ENCODE measurements around the gene TBCD. TPM values are rescaled to one million over a fixed set of nuclear protein-coding genes. Genes with fewer than 3 reads are reported as not detected.

The TBCD gene
- total and polyA plus RNA-seq, 8 donors = 28.7 to 161 (median 40.0) TPM

DNA sequence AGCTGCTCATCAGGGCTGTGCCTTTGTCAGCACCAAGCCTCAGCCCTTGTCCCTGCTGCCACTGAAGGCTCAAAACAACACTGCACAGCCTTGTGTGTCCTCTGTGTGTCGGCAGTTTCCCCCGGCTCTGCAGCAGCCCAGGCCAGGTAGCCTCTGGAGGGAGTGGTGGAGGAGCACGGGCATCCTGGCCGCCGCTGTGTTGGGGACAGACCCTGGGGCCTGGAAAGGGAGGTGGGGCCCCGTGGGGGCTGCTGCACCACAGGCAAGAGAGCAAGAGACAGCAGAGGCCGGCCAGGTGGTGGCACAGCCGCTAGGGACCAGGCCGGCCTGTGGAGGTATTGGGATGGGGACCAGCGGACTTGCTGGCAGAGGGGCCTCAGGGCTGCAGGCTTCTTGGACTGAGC, 184.9 kb downstream of the TBCD start:
- Histone ChIP-seq H3K4me3 (no peak overlapping the region), H3K4me1 (no peaks in the 10 kb centered on the region), H3K9me3 (no peaks in the 10 kb centered on the region), H3K27ac (no peak overlapping the region), H3K27me3 (no peaks in the 10 kb centered on the region), H3K36me3 (peaks cover 0 to 21% (median 6%) of the 10 kb centered on the region in 3 donors)
- DNase-seq (peak in 2 of 6 donors; percentile 40 to 55), FAIRE-seq (no peak), ATAC-seq (no peak)
- TF ChIP-seq, protein P1, sequence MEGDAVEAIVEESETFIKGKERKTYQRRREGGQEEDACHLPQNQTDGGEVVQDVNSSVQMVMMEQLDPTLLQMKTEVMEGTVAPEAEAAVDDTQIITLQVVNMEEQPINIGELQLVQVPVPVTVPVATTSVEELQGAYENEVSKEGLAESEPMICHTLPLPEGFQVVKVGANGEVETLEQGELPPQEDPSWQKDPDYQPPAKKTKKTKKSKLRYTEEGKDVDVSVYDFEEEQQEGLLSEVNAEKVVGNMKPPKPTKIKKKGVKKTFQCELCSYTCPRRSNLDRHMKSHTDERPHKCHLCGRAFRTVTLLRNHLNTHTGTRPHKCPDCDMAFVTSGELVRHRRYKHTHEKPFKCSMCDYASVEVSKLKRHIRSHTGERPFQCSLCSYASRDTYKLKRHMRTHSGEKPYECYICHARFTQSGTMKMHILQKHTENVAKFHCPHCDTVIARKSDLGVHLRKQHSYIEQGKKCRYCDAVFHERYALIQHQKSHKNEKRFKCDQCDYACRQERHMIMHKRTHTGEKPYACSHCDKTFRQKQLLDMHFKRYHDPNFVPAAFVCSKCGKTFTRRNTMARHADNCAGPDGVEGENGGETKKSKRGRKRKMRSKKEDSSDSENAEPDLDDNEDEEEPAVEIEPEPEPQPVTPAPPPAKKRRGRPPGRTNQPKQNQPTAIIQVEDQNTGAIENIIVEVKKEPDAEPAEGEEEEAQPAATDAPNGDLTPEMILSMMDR (IDR thresholded peaks at IDR 0.05) = no peak
- WGBS, 2 donors = 94 to 96% methylated on average over 10 of the region's 10 CpGs
- intact Hi-C loops (cut with DNase I) = no loop called here

DNA sequence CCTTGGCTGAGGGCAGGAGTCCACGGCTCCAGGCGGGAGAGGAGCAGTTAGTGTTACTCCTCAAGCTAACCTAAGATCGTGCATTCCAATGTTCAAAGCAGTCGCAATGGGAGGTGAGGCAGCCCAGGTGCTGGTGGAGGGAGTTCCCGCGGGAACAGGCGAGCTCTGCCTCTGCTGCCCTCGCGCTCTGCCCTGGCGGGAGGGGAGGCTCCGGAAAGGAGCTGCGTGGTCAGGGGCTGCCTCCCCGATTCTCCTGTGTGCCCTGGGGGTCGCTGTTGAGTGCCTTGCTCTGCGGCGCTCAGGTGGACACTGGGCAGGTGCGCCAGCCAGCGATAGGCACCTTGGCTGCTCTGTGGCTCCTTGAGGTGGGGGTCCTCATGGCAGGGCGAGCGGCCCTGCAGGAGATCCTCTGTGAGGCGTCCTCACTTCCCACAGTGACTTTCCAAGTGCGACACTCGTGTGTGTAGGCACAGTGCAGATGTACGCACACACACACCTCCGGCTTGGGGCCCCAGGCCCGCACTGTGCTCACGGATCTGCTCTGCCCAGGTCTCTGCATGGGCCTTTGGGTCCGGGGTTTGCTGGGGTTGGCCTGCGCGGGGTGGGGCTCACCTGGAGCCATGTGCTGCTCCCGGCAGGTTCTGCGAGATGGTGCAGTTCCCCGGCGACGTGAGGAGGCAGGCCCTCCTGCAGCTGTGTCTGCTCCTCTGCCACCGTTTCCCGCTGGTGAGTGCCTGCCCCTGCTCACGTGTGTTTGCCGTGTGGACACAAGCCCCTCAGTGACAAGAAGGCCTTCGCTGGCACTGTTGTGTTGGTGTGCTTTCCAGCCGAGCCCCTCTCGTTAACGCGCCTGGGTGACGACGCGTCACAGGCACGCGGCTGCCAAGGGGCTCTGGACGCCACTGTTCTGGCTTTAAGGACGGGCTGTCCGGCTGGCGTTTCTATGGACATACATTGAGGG, 185.8 kb downstream of the TBCD start:
- 91 to 94% methylated on average over 48 to 53 of the region's 53 CpGs for WGBS, 2 donors
- intact Hi-C loops (cut with DNase I) = no loop called here
- Histone ChIP-seq H3K4me1 (no peaks in the 10 kb centered on the region), H3K4me3 (no peak overlapping the region), H3K27ac (no peak overlapping the region), H3K36me3 (peaks cover 0 to 21% (median 10%) of the 10 kb centered on the region in 3 donors), H3K9me3 (no peaks in the 10 kb centered on the region), H3K27me3 (no peaks in the 10 kb centered on the region)
- no peak for ATAC-seq
- peak in 2 of 6 donors; percentile 44 to 59 for DNase-seq
- FAIRE-seq = no peak
- TF ChIP-seq, protein P1 (IDR thresholded peaks at IDR 0.05) = no peak

DNA sequence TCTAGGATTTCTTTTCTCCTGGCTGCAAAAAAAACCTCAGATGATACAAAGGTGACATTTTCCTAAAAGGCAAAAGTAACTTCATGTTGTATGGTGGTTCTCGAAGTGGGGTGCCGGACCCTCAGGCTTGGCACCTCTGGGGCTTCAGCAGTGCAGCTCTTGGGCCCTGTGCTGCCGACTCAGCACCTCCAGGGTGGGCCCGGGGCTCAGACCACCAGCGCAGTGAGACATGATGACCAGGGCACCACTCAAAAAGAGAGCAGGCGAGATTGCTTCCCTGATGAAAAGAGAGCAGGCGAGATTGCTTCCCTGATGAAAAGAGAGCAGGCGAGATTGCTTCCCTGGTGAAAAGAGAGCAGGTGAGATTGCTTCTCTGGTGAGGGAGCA, 186.6 kb downstream of the TBCD start:
- DNase-seq (peak in 2 of 6 donors; percentile 35 to 38), ATAC-seq (no peak), FAIRE-seq (no peak)
- 82 to 90% methylated on average over 8 of the region's 8 CpGs for WGBS, 2 donors
- H3K9me3 ChIP-seq = no peaks in the 10 kb centered on the region
- no peaks in the 10 kb centered on the region for H3K27me3 ChIP-seq
- TF ChIP-seq, protein P1 (IDR thresholded peaks at IDR 0.05) = no peak
- no peak overlapping the region for H3K27ac ChIP-seq
- intact Hi-C loops (cut with DNase I) = no loop called here
- no peaks in the 10 kb centered on the region for H3K4me1 ChIP-seq
- peaks cover 0 to 25% (median 11%) of the 10 kb centered on the region in 3 donors for H3K36me3 ChIP-seq
- no peak overlapping the region for H3K4me3 ChIP-seq

DNA sequence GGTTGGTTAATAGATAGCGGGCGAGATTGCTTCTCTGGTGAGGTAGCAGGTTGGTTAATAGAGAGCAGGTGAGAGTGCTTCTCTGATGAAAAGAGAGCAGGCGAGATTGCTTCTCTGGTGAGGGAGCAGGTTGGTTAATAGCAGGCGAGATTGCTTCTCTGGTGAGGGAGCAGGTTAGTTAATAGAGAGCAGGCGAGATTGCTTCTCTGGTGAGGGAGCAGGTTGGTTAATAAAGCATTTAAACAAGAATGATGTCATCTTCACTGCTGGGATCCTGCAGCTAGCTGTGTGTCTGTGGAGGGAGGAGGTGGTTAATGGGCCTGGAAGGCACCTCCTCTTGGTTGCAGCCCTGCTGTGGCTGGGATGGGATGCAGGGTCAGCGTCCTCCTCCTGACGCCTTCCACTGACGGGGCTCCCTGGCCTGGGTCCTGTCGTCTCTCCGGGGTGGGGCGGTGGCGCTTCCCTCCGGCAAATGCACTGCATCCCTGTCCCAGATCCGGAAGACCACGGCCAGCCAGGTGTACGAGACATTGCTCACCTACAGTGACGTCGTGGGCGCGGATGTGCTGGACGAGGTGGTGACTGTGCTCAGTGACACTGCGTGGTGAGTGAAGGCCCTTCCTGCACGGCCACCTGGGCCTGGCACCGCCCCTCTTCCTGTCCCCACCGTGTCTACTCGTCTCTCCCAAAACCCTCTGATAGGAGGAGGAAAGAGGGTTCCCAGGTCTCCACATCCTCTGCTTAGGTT, 187.2 kb downstream of the TBCD start:
- intact Hi-C loops (cut with DNase I) = no loop called here
- Histone ChIP-seq H3K4me3 (no peak overlapping the region), H3K9me3 (no peaks in the 10 kb centered on the region), H3K27me3 (no peaks in the 10 kb centered on the region), H3K27ac (no peak overlapping the region), H3K4me1 (no peaks in the 10 kb centered on the region), H3K36me3 (peaks cover 0 to 29% (median 11%) of the 10 kb centered on the region in 3 donors)
- 81 to 89% methylated on average over 26 of the region's 26 CpGs for WGBS, 2 donors
- FAIRE-seq = no peak
- DNase-seq = peak in 2 of 6 donors; percentile 39 to 44
- ATAC-seq = peak in 1 of 4 donors; percentile 56
- TF ChIP-seq, protein P1 (IDR thresholded peaks at IDR 0.05) = no peak
